Measurements from ENCODE around the gene RNF40.

RNF40 gene

DNA sequence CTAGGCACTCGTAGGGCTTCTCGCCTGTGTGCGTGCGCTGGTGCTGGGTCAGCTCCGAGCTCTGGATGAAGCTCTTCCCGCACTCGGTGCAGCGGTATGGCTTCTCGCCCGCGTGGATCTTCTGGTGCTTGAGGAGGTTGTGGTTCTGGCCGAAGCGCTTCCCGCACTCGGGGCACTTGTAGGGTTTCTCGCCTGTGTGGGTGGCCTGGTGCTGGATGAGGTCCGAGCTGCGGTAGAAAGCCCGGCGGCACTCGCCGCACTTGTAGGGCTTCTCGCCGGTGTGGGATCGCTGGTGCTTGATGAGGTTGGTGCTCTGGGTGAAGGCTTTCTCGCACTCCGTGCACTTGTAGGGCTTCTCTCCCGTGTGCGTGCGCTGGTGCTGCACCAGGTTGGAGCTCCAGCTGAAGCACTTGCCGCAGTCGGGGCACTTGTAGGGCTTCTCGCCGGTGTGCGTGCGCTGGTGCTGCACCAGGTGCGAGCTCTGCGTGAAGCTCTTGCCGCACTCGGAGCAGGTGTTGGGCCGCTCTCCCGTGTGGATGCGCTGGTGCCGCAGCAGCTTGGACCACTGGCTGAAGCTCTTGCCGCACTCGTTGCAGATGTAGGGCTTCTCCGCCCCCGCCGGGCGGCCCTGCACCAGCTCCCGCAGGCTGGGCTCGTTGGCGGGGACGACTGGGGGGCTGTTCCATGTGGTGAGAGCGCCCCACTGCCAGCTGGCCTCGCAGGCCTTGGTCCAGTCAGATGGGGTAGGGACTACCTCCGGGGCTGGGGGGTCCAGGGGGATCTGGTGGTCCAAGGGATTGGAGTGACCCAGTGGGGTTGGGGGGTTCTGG is 21.4 kb downstream of the RNF40 start:
- CTCF ChIA-PET: interaction anchor here (1.3 to 1.6 kb wide), 4 partner anchors 9 to 158 kb away, joined by 3 to 9 read pairs (median 4); no protein-coding TSS in a partner anchor
- TF ChIP-seq, protein P1, sequence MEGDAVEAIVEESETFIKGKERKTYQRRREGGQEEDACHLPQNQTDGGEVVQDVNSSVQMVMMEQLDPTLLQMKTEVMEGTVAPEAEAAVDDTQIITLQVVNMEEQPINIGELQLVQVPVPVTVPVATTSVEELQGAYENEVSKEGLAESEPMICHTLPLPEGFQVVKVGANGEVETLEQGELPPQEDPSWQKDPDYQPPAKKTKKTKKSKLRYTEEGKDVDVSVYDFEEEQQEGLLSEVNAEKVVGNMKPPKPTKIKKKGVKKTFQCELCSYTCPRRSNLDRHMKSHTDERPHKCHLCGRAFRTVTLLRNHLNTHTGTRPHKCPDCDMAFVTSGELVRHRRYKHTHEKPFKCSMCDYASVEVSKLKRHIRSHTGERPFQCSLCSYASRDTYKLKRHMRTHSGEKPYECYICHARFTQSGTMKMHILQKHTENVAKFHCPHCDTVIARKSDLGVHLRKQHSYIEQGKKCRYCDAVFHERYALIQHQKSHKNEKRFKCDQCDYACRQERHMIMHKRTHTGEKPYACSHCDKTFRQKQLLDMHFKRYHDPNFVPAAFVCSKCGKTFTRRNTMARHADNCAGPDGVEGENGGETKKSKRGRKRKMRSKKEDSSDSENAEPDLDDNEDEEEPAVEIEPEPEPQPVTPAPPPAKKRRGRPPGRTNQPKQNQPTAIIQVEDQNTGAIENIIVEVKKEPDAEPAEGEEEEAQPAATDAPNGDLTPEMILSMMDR (IDR thresholded peaks at IDR 0.05; ENCODE audit: control extremely low read depth, extremely low read depth, low read depth, missing control alignments): no peak
- POLR2A ChIA-PET: no interaction called here

DNA sequence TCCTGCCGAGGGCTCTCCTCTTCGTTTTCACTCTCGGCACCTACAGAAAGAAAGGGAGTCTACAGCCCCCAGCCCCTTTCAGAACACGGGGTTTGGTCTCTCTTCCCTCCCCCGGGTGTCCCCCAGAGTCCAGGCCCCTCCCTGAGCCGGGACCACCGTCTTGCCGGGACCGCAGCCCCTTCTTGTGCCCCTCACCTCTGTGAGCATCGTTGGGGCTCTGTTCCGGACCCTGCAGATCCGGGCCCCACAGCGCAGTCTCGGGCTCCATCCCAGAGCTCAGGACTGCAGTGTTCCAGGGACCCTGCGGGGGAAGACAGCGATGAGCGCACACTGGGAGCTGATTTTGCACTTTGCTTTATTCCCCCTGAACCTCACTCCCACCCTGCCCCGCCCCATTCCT is 22.1 kb downstream of the RNF40 start:
- TF ChIP-seq, protein P1 (IDR thresholded peaks at IDR 0.05; ENCODE audit: control extremely low read depth, extremely low read depth, low read depth, missing control alignments): no peak
- ChIA-PET CTCF (interaction anchor here (1.5 to 1.6 kb wide), 2 partner anchors 30 to 158 kb away, joined by 4 to 6 read pairs; no protein-coding TSS in a partner anchor), POLR2A (no interaction called here)
- DNase-seq (ENCODE audit: extremely low spot score): no peak

More for the DNA sequence above, 21.4 kb downstream of the RNF40 start:
- no peak for DNase-seq (ENCODE audit: extremely low spot score)

DNA sequence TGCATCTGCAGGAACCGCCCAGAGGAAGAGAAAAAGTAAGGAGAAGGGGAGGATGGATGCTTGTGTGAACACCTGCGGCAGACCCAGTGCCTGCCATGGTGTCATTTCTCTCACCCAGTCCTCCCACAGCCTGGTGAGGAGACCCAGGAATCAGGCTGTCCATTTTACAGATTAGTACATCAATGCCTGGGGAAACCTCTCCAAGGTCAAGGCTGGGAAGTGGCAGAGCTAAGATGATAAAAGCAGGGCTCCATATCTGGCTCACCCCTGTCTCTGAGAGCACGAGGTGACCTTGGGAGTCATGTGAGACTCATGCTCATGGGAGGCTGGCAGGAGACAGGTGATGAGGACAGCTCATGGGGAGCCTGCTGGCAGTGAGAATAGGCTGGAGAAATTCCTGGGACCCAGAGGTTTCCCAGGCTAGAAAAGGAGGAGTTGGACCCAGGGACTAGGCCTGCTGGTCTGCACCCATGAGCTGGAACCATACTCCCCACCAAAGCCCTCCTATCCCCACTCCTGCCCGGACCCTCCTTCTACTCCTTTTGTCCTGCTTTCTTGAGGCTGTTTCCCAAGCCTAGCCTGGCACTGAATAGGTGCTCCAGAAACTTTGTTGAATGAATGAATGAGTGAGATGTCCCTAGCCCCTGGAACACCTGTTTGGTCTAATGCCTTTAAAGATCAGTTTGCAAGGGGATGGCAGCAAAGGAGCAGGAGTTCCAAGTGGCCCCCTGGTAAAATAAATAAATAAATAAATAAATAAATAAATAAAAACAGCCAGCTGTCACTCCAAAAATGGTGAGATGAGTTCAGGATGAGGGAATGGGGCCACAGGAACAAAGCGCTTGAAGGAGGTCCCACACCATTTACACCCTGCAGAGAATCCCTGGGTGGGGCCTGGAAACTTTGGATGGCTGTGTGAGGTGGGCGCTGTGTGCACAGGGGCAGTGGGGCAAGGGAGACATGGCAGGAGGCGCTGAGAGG is 23.3 kb downstream of the RNF40 start:
- TF ChIP-seq, protein P1 (IDR thresholded peaks at IDR 0.05; ENCODE audit: control extremely low read depth, extremely low read depth, low read depth, missing control alignments): no peak
- POLR2A ChIA-PET: no interaction called here
- CTCF ChIA-PET: interaction anchor here (0.9 to 1.6 kb wide), 5 partner anchors 10 to 60 kb away, joined by 3 to 6 read pairs (median 4); no protein-coding TSS in a partner anchor
- no peak for DNase-seq (ENCODE audit: extremely low spot score)

DNA sequence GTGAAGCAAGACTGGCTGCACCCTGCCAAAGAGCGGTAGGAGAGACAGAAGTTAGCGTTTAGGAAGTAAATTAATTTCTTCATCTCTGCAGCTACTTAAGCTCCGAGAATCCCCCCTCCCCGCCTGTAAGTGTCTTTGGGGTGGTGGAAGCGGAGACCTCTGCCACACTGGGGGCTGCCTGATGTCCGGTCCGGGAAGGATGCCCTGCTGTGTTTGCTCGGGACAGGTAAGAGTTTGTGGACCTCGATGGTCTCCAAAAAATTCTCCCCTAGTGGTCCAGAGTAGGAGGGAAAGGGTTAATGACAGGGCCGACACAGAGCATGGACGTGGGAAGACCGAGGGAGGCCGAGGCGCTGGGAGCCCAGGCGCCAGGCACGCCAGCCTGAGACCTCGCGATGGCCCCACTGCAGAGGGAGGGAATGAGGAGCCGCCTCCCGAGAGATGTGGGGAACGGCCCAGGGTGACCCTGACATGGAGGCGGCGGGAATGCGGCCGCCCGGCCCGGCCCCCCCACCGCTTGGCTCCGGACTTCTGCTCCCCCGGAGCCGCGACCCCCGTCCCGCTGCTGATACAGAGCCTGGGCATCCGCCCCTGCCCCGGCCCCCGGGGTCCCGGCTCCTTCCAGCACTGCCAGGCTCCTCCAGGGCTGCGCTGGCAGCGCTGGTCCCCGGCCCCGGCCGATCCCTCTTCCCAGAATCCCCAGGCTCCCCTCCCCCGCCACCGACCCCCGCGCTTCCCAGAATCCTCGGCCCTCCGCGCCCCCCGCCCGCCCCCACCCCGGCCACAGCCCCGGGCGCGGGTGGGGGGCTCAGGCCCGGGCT is 24.2 kb downstream of the RNF40 start:
- ChIA-PET CTCF (interaction anchor here (0.9 to 1.6 kb wide), 4 partner anchors 9 to 59 kb away, joined by 3 to 4 read pairs (median 4); no protein-coding TSS in a partner anchor), POLR2A (no interaction called here)
- DNase-seq (ENCODE audit: extremely low spot score): no peak
- TF ChIP-seq, protein P1 (IDR thresholded peaks at IDR 0.05; ENCODE audit: control extremely low read depth, extremely low read depth, low read depth, missing control alignments): no peak

DNA sequence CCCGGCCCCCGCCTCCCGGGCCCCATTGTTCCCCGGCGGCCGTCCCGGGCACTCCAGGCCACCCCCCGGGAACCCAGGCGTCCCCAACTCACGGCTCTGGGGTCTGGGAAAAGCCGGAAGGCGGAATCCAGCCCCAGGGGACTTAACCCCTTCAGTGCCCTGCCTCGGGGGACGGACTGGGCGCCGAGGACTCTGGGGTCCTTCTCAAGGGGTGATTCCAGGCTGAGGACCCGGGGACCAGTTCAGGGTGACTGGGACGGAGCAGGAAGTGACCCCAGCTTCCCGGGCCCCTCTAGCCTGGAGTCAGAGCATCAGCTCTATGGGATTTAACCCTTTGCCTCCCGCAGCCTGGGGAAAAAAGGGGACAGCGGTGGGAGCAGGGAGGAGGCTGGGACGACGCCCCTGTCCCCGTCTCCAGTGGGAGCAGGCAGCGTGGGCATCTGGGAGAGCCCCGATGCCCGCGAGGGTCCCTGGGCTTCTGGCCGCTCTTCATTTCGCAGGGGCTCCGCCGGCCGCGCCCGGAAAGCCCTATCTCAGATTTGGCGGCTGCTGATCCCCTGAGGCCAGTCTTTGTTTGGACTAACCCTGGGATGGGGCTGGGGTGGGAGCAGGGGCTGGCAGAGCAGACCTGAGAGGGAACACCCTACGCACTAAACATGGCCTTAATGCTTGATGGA is 25.0 kb downstream of the RNF40 start, which contains the start of gene ZNF629:
TSS of gene ZNF629 (minus strand) at position 270 of the 677 bp plus-strand sequence. CDS start 2,723 bp downstream, outside the sequence.
- DNase-seq (ENCODE audit: extremely low spot score): no peak
- ChIA-PET POLR2A (no interaction called here), CTCF (no interaction called here)
- TF ChIP-seq, protein P1 (IDR thresholded peaks at IDR 0.05; ENCODE audit: control extremely low read depth, extremely low read depth, low read depth, missing control alignments): no peak
